GM21390 (cell line): ENCODE measurements around the gene TTC28.

ENCODE experiments used
- ATAC-seq: cut with Tn5 transposase; IDR thresholded peaks from one replicate; pipeline ENCODE4 v1.9.1; 2021; ENCODE audit not compliant: unreplicated experiment

Gene TTC28

GRCh38 chr22:27934069-27934468 is 745.6 kb downstream of the TTC28 start:
- no peak for ATAC-seq

GRCh38 chr22:27933186-27933983 is 746.3 kb downstream of the TTC28 start:
- ATAC-seq, result no peak

DNA sequence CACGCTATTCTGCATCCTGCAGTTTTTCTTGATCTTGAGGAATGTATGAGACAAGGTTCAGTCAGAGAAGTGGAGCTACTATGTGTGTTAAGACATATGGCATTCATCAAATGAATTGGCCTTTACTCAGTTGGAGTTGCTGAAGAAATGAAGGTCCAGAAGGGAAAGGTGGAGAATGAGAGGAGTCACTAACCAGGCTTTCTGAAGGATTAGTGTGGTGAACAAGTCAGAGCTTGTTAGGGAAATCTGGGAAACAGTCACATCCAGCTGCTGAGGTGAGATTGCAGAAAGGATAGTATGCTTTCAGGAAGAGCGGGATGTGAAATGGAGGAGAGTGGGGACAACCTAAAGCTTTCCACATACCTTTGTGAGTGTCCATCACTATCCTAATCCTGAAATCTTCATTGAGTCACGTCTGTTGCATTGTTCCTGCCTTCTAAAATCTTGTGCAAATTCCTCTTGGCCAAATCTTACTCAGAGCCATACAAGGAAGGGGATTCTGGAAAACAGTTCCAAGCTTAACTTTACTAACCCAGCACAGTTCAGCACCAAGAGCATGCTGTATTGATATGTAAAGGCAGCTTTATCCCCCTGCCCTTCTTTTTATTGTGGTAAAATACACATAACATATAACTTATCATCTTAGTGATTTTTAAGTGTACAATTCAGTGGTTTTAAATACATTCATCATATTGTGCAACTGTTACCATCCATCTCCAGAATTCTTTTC is 749.1 kb downstream of the TTC28 start:
- no peak for ATAC-seq
